ENCODE measurements around the gene GTF2H4.

DNA sequence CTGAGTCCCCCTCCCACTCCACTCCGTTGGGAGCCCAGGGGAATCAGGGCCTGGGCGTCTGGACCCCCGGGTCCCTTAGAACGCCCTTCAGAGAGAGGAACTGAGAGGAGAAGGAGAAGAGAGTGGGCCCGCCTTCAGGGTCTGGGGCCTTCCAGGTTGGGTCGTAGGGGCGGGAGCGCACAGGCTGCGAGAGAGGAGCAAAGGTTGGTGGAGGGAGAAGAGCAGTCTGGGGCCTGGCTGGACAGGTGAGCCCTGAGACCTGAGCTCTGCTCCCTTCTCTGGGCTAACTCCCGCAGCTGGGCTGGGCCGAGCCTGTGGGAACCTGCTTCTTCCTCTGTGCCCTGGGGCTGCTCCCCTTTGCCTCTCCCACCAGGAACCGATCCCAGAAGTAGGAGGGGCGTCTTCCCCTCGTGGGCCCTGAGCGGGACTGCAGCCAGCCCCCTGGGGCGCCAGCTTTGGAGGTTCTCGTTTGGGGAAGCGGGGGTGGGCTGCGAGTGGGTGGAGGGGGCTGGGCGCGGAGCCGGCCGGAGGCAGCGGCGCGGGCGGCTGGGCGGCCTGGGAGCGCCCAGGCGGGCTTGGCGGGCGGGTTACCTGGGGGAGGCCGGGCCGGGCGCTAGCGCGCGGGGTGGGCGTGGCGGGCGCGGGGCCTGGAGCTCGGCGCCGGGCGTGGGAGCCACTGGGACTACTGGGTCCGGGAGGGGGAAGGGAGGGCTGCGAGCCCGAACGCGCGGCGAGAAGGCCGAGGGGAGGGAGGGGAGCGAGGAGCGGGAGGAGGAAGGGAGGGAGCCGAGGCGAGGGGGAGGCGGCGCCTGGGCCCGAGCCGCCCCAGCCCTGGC is 24.1 kb upstream of the GTF2H4 start, which contains the start of gene DDR1:
- TF ChIP-seq, protein P1, sequence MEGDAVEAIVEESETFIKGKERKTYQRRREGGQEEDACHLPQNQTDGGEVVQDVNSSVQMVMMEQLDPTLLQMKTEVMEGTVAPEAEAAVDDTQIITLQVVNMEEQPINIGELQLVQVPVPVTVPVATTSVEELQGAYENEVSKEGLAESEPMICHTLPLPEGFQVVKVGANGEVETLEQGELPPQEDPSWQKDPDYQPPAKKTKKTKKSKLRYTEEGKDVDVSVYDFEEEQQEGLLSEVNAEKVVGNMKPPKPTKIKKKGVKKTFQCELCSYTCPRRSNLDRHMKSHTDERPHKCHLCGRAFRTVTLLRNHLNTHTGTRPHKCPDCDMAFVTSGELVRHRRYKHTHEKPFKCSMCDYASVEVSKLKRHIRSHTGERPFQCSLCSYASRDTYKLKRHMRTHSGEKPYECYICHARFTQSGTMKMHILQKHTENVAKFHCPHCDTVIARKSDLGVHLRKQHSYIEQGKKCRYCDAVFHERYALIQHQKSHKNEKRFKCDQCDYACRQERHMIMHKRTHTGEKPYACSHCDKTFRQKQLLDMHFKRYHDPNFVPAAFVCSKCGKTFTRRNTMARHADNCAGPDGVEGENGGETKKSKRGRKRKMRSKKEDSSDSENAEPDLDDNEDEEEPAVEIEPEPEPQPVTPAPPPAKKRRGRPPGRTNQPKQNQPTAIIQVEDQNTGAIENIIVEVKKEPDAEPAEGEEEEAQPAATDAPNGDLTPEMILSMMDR (IDR thresholded peaks at IDR 0.05 in 4 of 5, conservative IDR thresholded peaks at IDR 0.05 in 1 of 5): no peak
- no peak for TF ChIP-seq POLR2A (IDR thresholded peaks at IDR 0.05)
